ENCODE measurements around the gene C2orf72. TPM values are rescaled to one million over a fixed set of nuclear protein-coding genes. Genes with fewer than 3 reads are reported as not detected.

The C2orf72 gene
- total and polyA plus RNA-seq, 2 of the 13 experiments (the other 11 are each of a cell fraction or from before 2014, with no cell fraction given) = 147 to 203 TPM

DNA sequence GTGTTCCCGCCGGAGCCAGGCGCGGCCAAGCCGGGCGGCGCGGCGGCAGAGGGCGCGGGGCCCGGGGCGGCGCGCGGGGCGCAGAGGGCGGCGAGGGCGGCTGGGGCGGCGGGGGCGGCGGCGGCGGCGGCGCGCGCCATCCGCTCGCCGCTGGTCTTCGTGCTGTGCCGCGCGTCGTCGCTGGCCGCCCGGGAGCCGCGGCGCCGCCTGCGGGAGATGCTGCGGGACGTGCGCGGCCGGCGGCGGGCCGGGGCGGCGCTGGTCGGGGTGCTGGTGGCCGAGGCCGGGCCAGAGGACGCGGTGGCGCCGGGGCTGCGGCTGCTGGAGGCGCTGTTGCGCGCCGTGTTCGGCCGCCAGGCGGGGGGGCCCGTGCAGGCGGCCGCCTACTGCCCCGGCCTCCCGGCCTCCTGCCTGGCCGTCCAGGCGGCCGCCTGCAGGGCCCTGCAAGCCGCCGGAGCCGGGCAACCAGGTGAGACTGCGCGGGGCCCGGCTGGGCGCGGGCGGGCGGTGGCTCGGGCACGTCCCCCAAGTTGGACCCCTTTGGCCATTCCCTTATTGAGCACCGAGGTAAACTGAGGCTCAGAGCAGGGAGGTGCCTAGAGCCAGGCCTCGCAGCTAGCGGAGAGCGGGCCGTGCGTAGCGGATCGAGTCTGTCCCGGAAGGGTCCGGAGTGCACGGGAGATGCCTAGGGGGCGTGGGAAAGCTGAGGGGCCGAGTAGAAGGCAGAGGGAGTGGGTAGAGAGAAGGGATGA, 584 bp downstream of the C2orf72 start (continued):
- no peak for TF ChIP-seq MXD4 (CRISPR knock-in tag; IDR thresholded peaks at IDR 0.05)
- TF ChIP-seq POLR2AphosphoS5 (IDR thresholded peaks at IDR 0.05; ENCODE audit: low read depth, low read length) = 0 out of 2 replicates have a peak, but pooled peaks have one; percentile 34
- TF ChIP-seq MAFF (IDR thresholded peaks at IDR 0.05; ENCODE audit: low read depth, low read length) = no peak
- TF ChIP-seq GATA4 (IDR thresholded peaks at IDR 0.05; ENCODE audit: borderline replicate concordance, low read depth) = no peak
- no peak for TF ChIP-seq NR3C1 (CRISPR knock-in tag; IDR thresholded peaks at IDR 0.05)
- no peak for TF ChIP-seq SP1 (IDR thresholded peaks at IDR 0.05)
- no peak for TF ChIP-seq SP1 (CRISPR knock-in tag; IDR thresholded peaks at IDR 0.05)
- TF ChIP-seq, protein P1, sequence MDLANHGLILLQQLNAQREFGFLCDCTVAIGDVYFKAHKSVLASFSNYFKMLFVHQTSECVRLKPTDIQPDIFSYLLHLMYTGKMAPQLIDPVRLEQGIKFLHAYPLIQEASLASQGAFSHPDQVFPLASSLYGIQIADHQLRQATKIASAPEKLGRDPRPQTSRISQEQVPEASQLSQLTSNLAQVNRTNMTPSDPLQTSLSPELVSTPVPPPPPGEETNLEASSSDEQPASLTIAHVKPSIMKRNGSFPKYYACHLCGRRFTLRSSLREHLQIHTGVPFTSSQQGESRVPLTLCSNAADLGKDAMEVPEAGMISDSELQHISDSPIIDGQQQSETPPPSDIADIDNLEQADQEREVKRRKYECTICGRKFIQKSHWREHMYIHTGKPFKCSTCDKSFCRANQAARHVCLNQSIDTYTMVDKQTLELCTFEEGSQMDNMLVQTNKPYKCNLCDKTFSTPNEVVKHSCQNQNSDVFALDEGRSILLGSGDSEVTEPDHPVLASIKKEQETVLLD (CRISPR knock-in tag; IDR thresholded peaks at IDR 0.05; ENCODE audit: low read depth) = no peak
- TF ChIP-seq, protein P2, sequence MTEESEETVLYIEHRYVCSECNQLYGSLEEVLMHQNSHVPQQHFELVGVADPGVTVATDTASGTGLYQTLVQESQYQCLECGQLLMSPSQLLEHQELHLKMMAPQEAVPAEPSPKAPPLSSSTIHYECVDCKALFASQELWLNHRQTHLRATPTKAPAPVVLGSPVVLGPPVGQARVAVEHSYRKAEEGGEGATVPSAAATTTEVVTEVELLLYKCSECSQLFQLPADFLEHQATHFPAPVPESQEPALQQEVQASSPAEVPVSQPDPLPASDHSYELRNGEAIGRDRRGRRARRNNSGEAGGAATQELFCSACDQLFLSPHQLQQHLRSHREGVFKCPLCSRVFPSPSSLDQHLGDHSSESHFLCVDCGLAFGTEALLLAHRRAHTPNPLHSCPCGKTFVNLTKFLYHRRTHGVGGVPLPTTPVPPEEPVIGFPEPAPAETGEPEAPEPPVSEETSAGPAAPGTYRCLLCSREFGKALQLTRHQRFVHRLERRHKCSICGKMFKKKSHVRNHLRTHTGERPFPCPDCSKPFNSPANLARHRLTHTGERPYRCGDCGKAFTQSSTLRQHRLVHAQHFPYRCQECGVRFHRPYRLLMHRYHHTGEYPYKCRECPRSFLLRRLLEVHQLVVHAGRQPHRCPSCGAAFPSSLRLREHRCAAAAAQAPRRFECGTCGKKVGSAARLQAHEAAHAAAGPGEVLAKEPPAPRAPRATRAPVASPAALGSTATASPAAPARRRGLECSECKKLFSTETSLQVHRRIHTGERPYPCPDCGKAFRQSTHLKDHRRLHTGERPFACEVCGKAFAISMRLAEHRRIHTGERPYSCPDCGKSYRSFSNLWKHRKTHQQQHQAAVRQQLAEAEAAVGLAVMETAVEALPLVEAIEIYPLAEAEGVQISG (CRISPR knock-in tag; IDR thresholded peaks at IDR 0.05) = no peak; the same call in 1 of the 2 replicates
- TF ChIP-seq GLI4 (CRISPR knock-in tag; IDR thresholded peaks at IDR 0.05; ENCODE audit: borderline replicate concordance) = no peak
- TF ChIP-seq, protein P3, sequence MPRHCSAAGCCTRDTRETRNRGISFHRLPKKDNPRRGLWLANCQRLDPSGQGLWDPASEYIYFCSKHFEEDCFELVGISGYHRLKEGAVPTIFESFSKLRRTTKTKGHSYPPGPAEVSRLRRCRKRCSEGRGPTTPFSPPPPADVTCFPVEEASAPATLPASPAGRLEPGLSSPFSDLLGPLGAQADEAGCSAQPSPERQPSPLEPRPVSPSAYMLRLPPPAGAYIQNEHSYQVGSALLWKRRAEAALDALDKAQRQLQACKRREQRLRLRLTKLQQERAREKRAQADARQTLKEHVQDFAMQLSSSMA (CRISPR knock-in tag; IDR thresholded peaks at IDR 0.05) = no peak
- TF ChIP-seq PAF1 (CRISPR knock-in tag; IDR thresholded peaks at IDR 0.05) = no peak
- TF ChIP-seq KLF9 (CRISPR knock-in tag; IDR thresholded peaks at IDR 0.05; ENCODE audit: low read depth) = no peak
- TF ChIP-seq, protein P4, sequence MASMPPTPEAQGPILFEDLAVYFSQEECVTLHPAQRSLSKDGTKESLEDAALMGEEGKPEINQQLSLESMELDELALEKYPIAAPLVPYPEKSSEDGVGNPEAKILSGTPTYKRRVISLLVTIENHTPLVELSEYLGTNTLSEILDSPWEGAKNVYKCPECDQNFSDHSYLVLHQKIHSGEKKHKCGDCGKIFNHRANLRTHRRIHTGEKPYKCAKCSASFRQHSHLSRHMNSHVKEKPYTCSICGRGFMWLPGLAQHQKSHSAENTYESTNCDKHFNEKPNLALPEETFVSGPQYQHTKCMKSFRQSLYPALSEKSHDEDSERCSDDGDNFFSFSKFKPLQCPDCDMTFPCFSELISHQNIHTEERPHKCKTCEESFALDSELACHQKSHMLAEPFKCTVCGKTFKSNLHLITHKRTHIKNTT (CRISPR knock-in tag; IDR thresholded peaks at IDR 0.05) = no peak
- TF ChIP-seq NFKBIZ (CRISPR knock-in tag; IDR thresholded peaks at IDR 0.05) = no peak
- TF ChIP-seq SMYD3 (CRISPR knock-in tag; IDR thresholded peaks at IDR 0.05) = no peak

Data from HepG2 (cell line).